GM08714 (cell line): ENCODE data around the gene TEX261.
"Not testable (repeated sequence)": the region's sequence is repeated elsewhere in the genome, so short reads cannot be mapped to it uniquely, and the experiment has no call there.

Experiments
- H3K4me3 ChIP-seq: fragments of 200-500 bp; sonication (Bioruptor generic); 2 replicates; pipeline ENCODE4 v1.5.1; 2014; ENCODE audit warnings: mild to moderate bottlenecking, low read length, inconsistent platforms
- ZNF274 ChIP-seq: IDR thresholded peaks from 2 replicates; pipeline ENCODE4 v1.6.1; 2012; ENCODE audit warnings: mild to moderate bottlenecking, low read depth, low read length

TEX261 gene

DNA sequence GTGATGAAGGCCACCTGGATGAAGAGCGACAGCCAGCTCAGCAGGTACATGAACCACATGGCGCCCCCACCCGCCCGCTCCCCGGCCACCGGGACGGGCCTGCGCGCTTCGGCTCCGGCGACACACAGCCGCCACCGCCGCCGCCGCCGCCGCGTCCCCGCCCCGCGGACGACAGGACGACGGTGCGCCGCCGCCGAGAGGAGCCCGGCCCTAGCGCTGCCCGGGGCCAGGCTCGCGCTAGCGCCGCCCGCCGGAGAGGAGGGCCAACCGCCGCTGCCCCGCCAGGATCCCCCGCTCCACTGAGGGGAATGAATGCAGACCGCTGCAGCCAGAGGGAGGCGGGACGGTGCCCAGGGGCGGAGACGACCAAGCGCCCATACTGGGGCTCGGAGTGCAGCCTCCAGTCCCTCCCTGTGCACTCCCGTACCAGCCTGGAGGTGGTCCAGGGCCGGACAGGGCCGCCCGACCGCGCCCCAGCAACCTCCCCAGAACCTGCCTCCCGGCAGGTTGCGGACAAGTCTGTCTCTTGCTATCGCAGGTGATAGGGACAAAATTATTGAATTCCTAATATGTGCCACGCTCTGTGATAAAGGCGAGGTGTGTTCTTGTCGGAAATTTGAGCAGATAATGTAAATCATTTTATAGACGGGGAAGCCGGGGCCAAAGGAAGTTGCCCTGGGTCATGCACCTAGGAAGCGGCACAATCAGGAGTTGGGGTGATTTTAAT, at the start of gene TEX261:
TSS of gene TEX261 (minus strand) at position 175 of the 727 bp plus-strand sequence. CDS start at position 59, 116 bp downstream.
- TF ChIP-seq ZNF274 = no peak

DNA sequence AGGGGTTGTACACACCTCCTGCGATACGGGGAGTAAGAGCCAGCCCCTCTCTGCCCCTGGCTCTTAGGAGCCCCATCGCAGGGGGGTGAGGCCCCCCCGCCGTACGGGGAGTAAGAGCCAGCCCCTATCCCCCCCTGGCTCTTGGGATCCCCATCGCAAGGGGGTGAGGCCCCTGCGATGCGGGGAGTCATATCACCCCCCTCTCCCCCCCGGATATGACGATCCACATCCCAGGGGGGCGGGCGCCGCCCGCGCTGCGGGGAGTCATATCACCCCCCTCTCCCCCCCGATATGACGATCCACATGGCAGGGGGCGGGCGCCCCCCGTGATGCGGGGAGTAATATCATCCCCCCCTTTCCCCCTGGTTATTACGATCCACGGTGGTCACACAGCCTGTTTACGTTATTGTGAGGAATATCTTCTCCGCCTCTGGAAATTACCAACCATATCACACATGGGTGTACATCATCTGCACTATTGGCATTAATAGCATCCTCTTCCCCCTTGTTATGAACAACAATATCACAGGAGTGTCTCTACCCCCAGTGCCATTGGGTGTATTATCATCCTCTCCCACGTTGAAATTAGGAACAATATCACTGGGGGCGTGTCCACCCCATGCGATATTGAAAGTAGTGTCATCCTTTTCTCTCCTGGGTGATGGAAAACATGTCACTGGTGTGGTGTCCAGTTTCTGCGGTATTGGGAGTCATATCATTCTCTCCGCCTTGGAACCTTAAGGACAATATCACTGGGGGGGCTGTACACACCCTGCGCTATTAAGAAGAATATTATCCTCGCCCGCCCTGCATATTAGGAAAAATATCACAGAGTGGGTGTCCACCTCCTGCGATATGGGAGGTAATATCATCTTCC, 49.1 kb upstream of the TEX261 start:
- TF ChIP-seq ZNF274 = no peak
- no peak overlapping the region for H3K4me3 ChIP-seq

More for the DNA sequence above, at the start of gene TEX261:
- peak within 1 kb of the TSS; percentile 90 for H3K4me3 ChIP-seq

GRCh38 chr2:71042287-71042686, 47.6 kb upstream of the TEX261 start:
- no peak overlapping the region for H3K4me3 ChIP-seq
- TF ChIP-seq ZNF274 = no peak

- not testable (repeated sequence) for H3K4me3 ChIP-seq
Measured at GRCh38 chr2:71036296-71036695, 41.6 kb upstream of the TEX261 start.

- not testable (repeated sequence) for H3K4me3 ChIP-seq
Measured at GRCh38 chr2:71023553-71024243, 29.0 kb upstream of the TEX261 start.

GRCh38 chr2:71021394-71021793, 26.7 kb upstream of the TEX261 start:
- not testable (repeated sequence) for H3K4me3 ChIP-seq

DNA sequence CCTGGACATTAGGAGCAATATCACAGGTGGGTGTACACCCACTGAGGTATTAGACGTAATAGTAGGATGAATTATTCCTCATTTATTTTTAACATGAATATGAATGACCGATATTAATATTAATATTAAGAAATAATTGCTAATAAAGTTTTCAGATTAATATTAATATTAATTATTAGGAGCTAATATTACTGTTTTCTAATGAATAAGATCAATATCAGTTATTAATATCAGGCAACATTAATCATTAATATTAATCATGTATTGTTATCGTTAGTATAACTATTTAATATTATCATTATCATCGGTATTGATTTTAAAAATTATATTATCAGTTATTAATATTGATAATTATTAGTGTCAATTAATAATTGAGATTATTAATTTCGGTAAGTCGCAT, 25.3 kb upstream of the TEX261 start:
- not testable (repeated sequence) for H3K4me3 ChIP-seq

- no peak for TF ChIP-seq ZNF274
- no peak overlapping the region for H3K4me3 ChIP-seq
Measured at GRCh38 chr2:71018625-71019024, 24.0 kb upstream of the TEX261 start.

- H3K4me3 ChIP-seq = not testable (repeated sequence)
Measured at GRCh38 chr2:71011786-71012185, 17.1 kb upstream of the TEX261 start.

DNA sequence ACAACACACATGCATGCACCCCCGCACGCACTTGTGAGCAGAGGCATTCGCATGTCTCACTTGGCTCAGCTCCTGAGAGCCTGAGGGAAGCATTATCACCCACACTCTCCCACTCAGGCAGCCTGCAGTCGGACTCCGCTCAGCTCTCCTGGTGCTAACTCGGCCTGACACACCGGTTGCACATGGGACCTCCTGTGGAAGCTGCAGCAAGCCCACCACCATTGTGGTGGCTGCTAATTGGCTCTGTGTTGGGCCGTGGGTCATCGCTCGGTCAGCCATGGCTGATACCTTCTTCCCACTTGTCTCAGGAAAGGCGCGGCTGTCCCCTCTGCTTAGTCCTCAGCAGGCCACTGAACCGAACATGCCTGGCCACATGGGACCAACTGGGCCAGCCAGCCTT, 13.7 kb upstream of the TEX261 start:
- no peak for TF ChIP-seq ZNF274
- no peak overlapping the region for H3K4me3 ChIP-seq

DNA sequence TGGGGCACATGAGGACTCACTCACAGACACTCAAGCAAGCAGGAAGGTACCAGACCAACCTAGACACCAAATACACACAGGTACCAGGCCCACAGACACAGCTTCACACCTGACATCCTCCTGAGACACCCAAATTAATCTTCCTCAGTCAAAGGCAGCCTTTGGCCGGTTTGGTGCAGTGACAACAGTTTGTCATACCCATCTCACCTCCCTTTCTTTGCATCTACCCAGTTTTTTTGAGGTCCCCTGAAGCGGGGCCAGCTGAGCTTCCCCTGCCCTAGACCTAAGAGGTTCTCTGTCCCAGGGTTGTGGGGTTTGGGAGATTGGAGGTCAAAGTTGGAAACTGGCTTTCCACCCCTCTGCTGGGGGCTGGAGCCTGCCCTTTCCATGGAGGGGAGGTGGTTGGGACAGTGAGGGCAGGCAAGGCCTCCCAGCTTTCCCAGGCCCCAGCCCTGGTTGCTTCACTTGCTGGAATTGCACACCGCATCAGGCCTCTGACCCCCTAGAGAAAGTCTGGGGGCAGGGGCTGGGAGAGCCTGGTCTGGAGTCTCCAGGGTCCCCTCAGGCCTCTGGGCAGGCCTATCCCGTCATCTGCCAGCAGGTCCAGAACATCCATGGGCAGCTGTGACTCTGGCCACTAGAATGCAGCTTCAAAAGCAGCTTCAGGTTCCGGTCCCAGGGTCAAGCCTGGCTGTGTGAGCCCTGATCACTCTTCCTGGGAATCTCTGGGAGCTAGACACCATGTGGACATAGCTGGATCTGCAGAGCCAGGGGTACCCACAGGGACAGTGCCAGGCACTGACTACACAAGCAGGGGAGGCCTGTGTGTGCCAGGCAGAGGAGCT, 12.5 kb upstream of the TEX261 start:
- no peak for TF ChIP-seq ZNF274
- H3K4me3 ChIP-seq = no peak overlapping the region

DNA sequence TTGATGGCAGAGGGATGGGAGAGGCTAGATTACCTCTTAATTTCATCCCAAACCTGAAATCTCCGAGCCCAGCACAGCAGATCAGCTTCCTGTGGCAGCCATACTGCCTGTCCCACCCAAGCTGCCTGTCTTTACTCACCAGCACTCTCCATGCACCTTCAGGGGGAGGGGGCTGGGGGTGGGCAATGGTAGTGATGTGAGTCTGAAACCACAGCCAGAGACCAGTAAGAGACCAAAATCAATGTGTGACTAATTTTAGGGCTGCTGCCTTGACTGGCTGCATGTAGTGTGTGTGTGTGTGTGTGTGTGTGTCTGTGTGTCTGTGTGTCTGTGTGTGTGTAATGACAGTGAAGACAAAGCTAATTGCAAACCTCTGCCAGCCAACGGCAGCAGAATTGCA, 11.7 kb upstream of the TEX261 start:
- no peak overlapping the region for H3K4me3 ChIP-seq
- TF ChIP-seq ZNF274 = no peak

- no peak for TF ChIP-seq ZNF274
- no peak overlapping the region for H3K4me3 ChIP-seq
Measured at GRCh38 chr2:71005271-71006202, 10.9 kb upstream of the TEX261 start.

DNA sequence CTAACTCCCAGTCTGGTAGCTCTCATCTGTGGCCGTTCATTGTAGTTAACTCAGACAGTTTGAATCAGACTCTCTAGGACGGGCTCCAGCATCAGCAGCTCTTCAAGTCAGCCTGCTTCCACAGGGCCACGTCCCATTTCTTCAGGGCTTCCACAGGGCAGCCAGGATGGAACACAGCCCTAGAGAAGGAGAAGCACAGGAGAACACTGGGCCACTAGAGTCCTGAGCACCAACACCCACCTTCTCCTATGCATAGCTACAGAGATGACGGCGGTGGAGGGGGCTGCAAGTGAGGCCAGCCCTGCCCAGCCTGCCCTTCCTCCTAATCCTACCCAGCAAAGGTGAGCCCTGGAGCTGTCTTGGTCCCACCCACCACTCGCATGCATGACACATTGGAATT, 10.2 kb upstream of the TEX261 start:
- TF ChIP-seq ZNF274 = no peak
- H3K4me3 ChIP-seq = no peak overlapping the region
